ENCODE data around the gene BHLHE40.

The BHLHE40 gene

GRCh38 chr3:5004319-5005152 lies 25.3 kb downstream of the BHLHE40 start:
- no peak for DNase-seq (ENCODE audit: low read depth)
- TF ChIP-seq CTCF (conservative IDR thresholded peaks at IDR 0.05; ENCODE audit: low read depth, low read length): no peak
- no peak overlapping the region for H3K4me3 ChIP-seq (ENCODE audit: low read depth, low read length)

- H3K4me3 ChIP-seq (ENCODE audit: low read depth, low read length): no peak overlapping the region
- no peak for DNase-seq (ENCODE audit: low read depth)
- TF ChIP-seq CTCF (conservative IDR thresholded peaks at IDR 0.05; ENCODE audit: low read depth, low read length): no peak
Observed at GRCh38 chr3:5005367-5005766, 26.1 kb downstream of the BHLHE40 start.

- DNase-seq (ENCODE audit: low read depth): no peak
- no peak overlapping the region for H3K4me3 ChIP-seq (ENCODE audit: low read depth, low read length)
- TF ChIP-seq CTCF (conservative IDR thresholded peaks at IDR 0.05; ENCODE audit: low read depth, low read length): no peak
Observed at GRCh38 chr3:5006755-5007202, 27.5 kb downstream of the BHLHE40 start.

GRCh38 chr3:5007873-5008272 lies 28.6 kb downstream of the BHLHE40 start:
- no peak overlapping the region for H3K4me3 ChIP-seq (ENCODE audit: low read depth, low read length)
- TF ChIP-seq CTCF (conservative IDR thresholded peaks at IDR 0.05; ENCODE audit: low read depth, low read length): no peak
- DNase-seq (ENCODE audit: low read depth): no peak

- no peak overlapping the region for H3K4me3 ChIP-seq (ENCODE audit: low read depth, low read length)
- no peak for DNase-seq (ENCODE audit: low read depth)
- TF ChIP-seq CTCF (conservative IDR thresholded peaks at IDR 0.05; ENCODE audit: low read depth, low read length): no peak
Observed at GRCh38 chr3:5009506-5010109, 30.4 kb downstream of the BHLHE40 start.

GRCh38 chr3:5010140-5010539 lies 30.9 kb downstream of the BHLHE40 start:
- no peak for TF ChIP-seq CTCF (conservative IDR thresholded peaks at IDR 0.05; ENCODE audit: low read depth, low read length)
- no peak for DNase-seq (ENCODE audit: low read depth)
- H3K4me3 ChIP-seq (ENCODE audit: low read depth, low read length): no peak overlapping the region
